K562 (cell line): Measurements from ENCODE around the gene HDAC5. TPM values are rescaled to one million over a fixed set of nuclear protein-coding genes. Genes with fewer than 3 reads are reported as not detected.

Experiments
- ELF2 ChIP-seq: fragments of 250-450 bp; sonication (Bioruptor Pico); IDR thresholded peaks from 2 replicates; pipeline ENCODE4 v1.5.0; 2021; ENCODE audit warnings: mild to moderate bottlenecking
- ETV6 ChIP-seq, 3 experiments: fragments of 150-350 bp in 1 of 3; sonication (generic) in 1 of 3; formaldehyde crosslinking in 1 of 3; IDR thresholded peaks; 2 replicates each; pipeline versions ENCODE4 v1.6.1 to v1.8.0; 2014 to 2022; ENCODE audit warnings: borderline replicate concordance in 2 of 3, low read depth in 2 of 3, antibody characterized with exemption in 1 of 3, low read length in 1 of 3, mild to moderate bottlenecking in 1 of 3, missing genetic modification reagents in 1 of 3
- FOXJ2 ChIP-seq: fragments of 200-800 bp; sonication (Bioruptor generic); IDR thresholded peaks from 2 replicates; pipeline ENCODE4 v1.6.1; 2016; ENCODE audit warnings: missing genetic modification characterization, missing compliant biosample characterization
- IFI16 ChIP-seq: fragments of 250-450 bp; sonication (Bioruptor Pico); IDR thresholded peaks from 2 replicates; pipeline ENCODE4 v2.1.2; 2022; ENCODE audit warnings: mild to moderate bottlenecking, inconsistent platforms
- KAT7 ChIP-seq: sonication (generic); formaldehyde crosslinking; IDR thresholded peaks from 2 replicates; pipeline ENCODE4 v1.8.0; 2022; ENCODE audit warnings: missing genetic modification reagents, mild to moderate bottlenecking, borderline replicate concordance
- MECOM ChIP-seq: fragments of 250-450 bp; sonication (Bioruptor Pico); IDR thresholded peaks from 2 replicates; pipeline ENCODE4 v1.8.0; 2022; ENCODE audit warnings: inconsistent platforms
- MXI1 ChIP-seq: IDR thresholded peaks from 2 replicates; pipeline ENCODE4 v1.6.1; 2011; ENCODE audit warnings: low read depth, mild to moderate bottlenecking, improper control_type of control experiment, low read length
- RCOR1 ChIP-seq, 2 experiments: IDR thresholded peaks; 2 replicates each; pipeline ENCODE4 v1.6.1; 2012; ENCODE audit warnings: low read depth in 2 of 2, low read length in 2 of 2, borderline replicate concordance in 1 of 2, improper control_type of control experiment in 1 of 2
- SMAD4 ChIP-seq: fragments of 250-450 bp; sonication (Bioruptor Pico); conservative IDR thresholded peaks from 2 replicates; pipeline ENCODE4 v1.8.0; 2021; ENCODE audit warnings: inconsistent platforms, mild to moderate bottlenecking, moderate library complexity
- ZFP36 ChIP-seq: fragments of 150-350 bp; IDR thresholded peaks from 2 replicates; pipeline ENCODE4 v1.6.1; 2018; ENCODE audit warnings: low read length, low read depth; ENCODE audit not compliant: partially characterized antibody
- ZKSCAN1 ChIP-seq: fragments of 150-350 bp; IDR thresholded peaks from 2 replicates; pipeline ENCODE4 v1.6.1; 2016; ENCODE audit warnings: low read depth, low read length
- ZNF12 ChIP-seq: sonication (generic); formaldehyde crosslinking; IDR thresholded peaks from 2 replicates; pipeline ENCODE4 v1.4.0; 2020; ENCODE audit warnings: mild to moderate bottlenecking, missing genetic modification reagents
- polyA plus RNA-seq, 8 experiments: library from polyadenylated mRNA; depleted of rRNA in 4 of 8; stranded (reverse) in 5 of 8; unstranded in 3 of 8; fragments of >200 nt; fragmentation: Nextera tagmentation in 2 of 8; fragmentation: Illumina TruSeq in 1 of 8; extraction: Ambion mirVana in 2 of 8; extraction: Trizol in 1 of 8; gene quantifications; 2 replicates each; pipeline versions ENCODE4 v1.2.1 to v1.2.3, GENCODE V29; 2011 to 2014; ENCODE audit warnings: inconsistent platforms in 1 of 8, missing spikeins in 1 of 8
- total RNA-seq, 7 experiments: library from RNA; depleted of rRNA in 6 of 7; stranded (reverse); fragments of >200 nt in 6 of 7; fragmentation: Illumina TruSeq in 2 of 7; extraction: Trizol in 2 of 7; gene quantifications; 2 replicates each; pipeline versions ENCODE4 v1.2.1 to v1.2.3, GENCODE V29; 2011 to 2021; ENCODE audit warnings: low replicate concordance in 1 of 7
- TF ChIP-seq, protein P1 (sequence below): fragments of 450-650 bp; IDR thresholded peaks from 2 replicates; pipeline ENCODE4 v1.6.1; 2016; ENCODE audit warnings: low read depth
- TF ChIP-seq, protein P2 (sequence below): fragments of 450-650 bp; IDR thresholded peaks from 2 replicates; pipeline ENCODE4 v1.7.1; 2018; ENCODE audit warnings: mild to moderate bottlenecking, low read depth; ENCODE audit not compliant: partially characterized antibody
- TF ChIP-seq, protein P3 (sequence below): sonication (generic); formaldehyde crosslinking; IDR thresholded peaks from 2 replicates; pipeline ENCODE4 v1.8.0; 2022; ENCODE audit warnings: mild to moderate bottlenecking, missing genetic modification reagents

The HDAC5 gene
- total and polyA plus RNA-seq, 9 of the 15 experiments (the other 6 are each of a cell fraction or from before 2014, with no cell fraction given), result 0.45 to 26.2 (median 16.4) TPM

DNA sequence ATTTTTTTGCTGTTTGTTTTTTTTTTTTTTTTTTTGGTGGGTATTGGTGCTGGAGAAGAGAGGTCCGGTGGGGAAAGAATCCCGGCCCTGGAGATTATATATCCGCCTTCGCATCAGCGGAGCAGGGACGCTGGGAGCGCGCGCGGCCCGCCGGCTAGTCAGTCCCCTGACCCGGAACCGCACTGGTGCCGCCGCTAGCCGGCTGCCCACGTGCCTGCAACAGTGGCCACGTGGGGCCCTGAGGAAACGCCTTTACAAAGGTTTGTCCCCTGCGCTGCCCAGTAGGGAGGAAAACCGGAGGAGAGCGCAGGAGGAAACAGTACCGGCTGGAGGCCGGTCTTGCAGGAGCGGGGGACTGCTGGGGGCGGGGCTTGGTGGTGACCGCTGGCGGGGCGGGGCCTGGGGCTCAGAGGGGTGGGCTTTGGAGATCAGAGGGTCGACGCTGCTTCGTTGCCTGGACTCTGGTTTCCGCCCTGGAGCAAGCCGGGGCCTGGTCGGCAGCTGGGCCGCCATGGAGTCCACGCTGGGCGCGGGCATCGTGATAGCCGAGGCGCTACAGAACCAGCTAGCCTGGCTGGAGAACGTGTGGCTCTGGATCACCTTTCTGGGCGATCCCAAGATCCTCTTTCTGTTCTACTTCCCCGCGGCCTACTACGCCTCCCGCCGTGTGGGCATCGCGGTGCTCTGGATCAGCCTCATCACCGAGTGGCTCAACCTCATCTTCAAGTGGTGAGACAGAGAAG is 52.8 kb downstream of the HDAC5 start, which contains the start of gene G6PC3 (continued):
- TF ChIP-seq ETV6 (IDR thresholded peaks at IDR 0.05; ENCODE audit: borderline replicate concordance in 1 of 2, low read depth in 2 of 2, low read length in 1 of 2) (0 out of 4 replicates have a peak, but pooled peaks of 1 of the 2 experiments have one; percentile 18), ETV6 (CRISPR knock-in tag; IDR thresholded peaks at IDR 0.05; ENCODE audit: borderline replicate concordance) (no peak), RCOR1 (IDR thresholded peaks at IDR 0.05; ENCODE audit: borderline replicate concordance in 1 of 2, low read depth in 2 of 2, low read length in 2 of 2) (peak in 1 of 2 experiments; percentile 83; a peak in 3 of 4 replicates), ZKSCAN1 (0 out of 2 replicates have a peak, but pooled peaks have one; percentile 34), ZNF12 (CRISPR knock-in tag) (no peak), SMAD4 (CRISPR knock-in tag) (peak; percentile 81; the same call in 1 of the 2 replicates), MECOM (CRISPR knock-in tag) (0 out of 2 replicates have a peak, but pooled peaks have one; percentile 36), MXI1 (peak; percentile 99), FOXJ2 (tag) (peak; percentile 51; the same call in 1 of the 2 replicates), ELF2 (CRISPR knock-in tag) (peak; percentile 86), IFI16 (CRISPR knock-in tag) (no peak), ZFP36 (peak; percentile 97), KAT7 (CRISPR knock-in tag) (no peak)
- TF ChIP-seq, protein P1, sequence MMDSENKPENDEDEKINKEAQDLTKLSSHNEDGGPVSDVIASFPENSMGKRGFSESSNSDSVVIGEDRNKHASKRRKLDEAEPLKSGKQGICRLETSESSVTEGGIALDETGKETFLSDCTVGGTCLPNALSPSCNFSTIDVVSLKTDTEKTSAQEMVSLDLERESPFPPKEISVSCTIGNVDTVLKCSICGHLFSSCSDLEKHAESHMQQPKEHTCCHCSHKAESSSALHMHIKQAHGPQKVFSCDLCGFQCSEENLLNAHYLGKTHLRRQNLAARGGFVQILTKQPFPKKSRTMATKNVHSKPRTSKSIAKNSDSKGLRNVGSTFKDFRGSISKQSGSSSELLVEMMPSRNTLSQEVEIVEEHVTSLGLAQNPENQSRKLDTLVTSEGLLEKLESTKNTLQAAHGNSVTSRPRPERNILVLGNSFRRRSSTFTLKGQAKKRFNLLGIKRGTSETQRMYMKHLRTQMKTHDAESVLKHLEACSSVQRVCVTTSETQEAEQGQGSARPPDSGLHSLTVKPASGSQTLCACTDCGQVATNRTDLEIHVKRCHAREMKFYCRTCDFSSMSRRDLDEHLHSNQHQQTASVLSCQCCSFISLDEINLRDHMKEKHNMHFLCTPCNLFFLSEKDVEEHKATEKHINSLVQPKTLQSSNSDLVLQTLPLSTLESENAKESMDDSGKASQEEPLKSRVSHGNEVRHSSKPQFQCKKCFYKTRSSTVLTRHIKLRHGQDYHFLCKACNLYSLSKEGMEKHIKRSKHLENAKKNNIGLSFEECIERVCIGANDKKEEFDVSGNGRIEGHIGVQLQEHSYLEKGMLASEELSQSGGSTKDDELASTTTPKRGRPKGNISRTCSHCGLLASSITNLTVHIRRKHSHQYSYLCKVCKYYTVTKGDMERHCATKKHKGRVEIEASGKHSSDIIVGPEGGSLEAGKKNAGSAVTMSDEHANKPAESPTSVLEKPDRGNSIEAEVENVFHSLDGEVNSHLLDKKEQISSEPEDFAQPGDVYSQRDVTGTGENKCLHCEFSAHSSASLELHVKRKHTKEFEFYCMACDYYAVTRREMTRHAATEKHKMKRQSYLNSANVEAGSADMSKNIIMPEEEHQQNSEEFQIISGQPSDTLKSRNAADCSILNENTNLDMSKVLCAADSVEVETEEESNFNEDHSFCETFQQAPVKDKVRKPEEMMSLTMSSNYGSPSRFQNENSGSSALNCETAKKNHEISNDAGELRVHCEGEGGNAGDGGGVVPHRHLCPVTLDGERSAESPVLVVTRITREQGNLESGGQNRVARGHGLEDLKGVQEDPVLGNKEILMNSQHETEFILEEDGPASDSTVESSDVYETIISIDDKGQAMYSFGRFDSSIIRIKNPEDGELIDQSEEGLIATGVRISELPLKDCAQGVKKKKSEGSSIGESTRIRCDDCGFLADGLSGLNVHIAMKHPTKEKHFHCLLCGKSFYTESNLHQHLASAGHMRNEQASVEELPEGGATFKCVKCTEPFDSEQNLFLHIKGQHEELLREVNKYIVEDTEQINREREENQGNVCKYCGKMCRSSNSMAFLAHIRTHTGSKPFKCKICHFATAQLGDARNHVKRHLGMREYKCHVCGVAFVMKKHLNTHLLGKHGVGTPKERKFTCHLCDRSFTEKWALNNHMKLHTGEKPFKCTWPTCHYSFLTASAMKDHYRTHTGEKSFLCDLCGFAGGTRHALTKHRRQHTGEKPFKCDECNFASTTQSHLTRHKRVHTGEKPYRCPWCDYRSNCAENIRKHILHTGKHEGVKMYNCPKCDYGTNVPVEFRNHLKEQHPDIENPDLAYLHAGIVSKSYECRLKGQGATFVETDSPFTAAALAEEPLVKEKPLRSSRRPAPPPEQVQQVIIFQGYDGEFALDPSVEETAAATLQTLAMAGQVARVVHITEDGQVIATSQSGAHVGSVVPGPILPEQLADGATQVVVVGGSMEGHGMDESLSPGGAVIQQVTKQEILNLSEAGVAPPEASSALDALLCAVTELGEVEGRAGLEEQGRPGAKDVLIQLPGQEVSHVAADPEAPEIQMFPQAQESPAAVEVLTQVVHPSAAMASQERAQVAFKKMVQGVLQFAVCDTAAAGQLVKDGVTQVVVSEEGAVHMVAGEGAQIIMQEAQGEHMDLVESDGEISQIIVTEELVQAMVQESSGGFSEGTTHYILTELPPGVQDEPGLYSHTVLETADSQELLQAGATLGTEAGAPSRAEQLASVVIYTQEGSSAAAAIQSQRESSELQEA, result peak; percentile 98
- TF ChIP-seq, protein P2, sequence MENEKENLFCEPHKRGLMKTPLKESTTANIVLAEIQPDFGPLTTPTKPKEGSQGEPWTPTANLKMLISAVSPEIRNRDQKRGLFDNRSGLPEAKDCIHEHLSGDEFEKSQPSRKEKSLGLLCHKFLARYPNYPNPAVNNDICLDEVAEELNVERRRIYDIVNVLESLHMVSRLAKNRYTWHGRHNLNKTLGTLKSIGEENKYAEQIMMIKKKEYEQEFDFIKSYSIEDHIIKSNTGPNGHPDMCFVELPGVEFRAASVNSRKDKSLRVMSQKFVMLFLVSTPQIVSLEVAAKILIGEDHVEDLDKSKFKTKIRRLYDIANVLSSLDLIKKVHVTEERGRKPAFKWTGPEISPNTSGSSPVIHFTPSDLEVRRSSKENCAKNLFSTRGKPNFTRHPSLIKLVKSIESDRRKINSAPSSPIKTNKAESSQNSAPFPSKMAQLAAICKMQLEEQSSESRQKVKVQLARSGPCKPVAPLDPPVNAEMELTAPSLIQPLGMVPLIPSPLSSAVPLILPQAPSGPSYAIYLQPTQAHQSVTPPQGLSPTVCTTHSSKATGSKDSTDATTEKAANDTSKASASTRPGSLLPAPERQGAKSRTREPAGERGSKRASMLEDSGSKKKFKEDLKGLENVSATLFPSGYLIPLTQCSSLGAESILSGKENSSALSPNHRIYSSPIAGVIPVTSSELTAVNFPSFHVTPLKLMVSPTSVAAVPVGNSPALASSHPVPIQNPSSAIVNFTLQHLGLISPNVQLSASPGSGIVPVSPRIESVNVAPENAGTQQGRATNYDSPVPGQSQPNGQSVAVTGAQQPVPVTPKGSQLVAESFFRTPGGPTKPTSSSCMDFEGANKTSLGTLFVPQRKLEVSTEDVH, result peak; percentile 74
- TF ChIP-seq, protein P3, sequence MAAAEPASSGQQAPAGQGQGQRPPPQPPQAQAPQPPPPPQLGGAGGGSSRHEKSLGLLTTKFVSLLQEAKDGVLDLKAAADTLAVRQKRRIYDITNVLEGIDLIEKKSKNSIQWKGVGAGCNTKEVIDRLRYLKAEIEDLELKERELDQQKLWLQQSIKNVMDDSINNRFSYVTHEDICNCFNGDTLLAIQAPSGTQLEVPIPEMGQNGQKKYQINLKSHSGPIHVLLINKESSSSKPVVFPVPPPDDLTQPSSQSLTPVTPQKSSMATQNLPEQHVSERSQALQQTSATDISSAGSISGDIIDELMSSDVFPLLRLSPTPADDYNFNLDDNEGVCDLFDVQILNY, result no peak
